GM23248 (cell line): ENCODE results near the gene TRAPPC2L.

Experiments used
- EZH2 ChIP-seq: fragments of 200-600 bp; sonication (generic); IDR thresholded peaks from 2 replicates; pipeline ENCODE4 v1.6.1; 2018; ENCODE audit warnings: antibody characterized with exemption, mild to moderate bottlenecking; ENCODE audit not compliant: insufficient read depth, poor library complexity, severe bottlenecking
- EZH2phosphoT487 ChIP-seq: fragments of 200-600 bp; sonication (generic); IDR thresholded peaks from 2 replicates; pipeline ENCODE4 v1.6.1; 2018; ENCODE audit warnings: antibody characterized with exemption, moderate library complexity, mild to moderate bottlenecking, low read depth; ENCODE audit not compliant: insufficient read depth

DNA sequence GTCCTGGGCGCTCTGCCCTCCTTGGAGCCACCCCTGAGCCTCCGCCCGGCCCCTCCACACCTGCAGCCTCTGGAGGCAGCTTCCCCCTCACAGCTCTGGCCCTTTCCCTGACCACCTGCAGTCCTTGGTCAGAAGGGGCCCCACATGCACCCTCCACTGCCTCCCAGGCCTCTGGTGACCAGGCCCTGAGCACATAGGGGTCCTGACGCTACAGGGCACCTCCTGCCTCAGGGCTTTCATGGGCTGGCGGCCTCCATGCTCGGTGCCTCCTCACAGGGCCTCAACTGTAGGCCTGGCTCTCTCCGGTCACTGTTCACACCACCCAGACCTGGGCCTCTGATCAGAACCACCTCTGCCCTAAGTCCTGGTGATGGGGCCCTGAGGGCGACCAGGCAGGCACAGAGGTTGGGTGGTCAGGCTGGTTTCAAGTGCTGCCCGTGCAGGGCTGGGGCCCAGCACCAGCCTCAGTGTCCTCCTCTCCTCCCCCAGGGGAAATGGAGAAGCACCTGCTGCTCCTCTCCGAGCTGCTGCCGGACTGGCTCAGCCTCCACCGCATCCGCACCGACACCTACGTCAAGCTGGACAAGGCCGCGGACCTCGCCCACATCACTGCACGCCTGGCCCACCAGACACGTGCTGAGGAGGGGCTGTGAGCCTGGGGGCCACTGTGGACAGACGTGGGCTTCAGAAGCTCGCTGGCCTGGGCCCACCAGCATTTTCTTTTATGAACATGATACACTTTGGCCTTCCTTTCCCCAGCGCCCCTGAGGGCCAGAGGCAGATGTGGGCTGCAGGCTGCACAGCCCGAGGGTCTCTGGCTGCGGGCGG lies 49.1 kb upstream of the TRAPPC2L start:
- TF ChIP-seq EZH2 (no peak), EZH2phosphoT487 (no peak)
